ENCODE data around the gene SLC19A1.

SLC19A1 gene

GRCh38 chr21:45535341-45536081 is 6.7 kb downstream of the SLC19A1 start:
- Histone ChIP-seq H3K4me3 (ENCODE audit: low read depth in 1 of 2, low read length in 2 of 2) (no peak overlapping the region), H4K20me1 (ENCODE audit: insufficient read depth, low read length) (peaks cover 89% of the 10 kb centered on the region), H3K4me2 (ENCODE audit: insufficient read depth, low read length) (no peak overlapping the region), H3K27me3 (ENCODE audit: insufficient read depth, low read length, poor library complexity) (no peaks in the 10 kb centered on the region), H3K27ac (ENCODE audit: low read length) (no peak overlapping the region), H3K9me3 (ENCODE audit: insufficient read depth, low read length, severe bottlenecking) (no peaks in the 10 kb centered on the region), H3K79me2 (ENCODE audit: insufficient read depth, low read length) (peaks cover 79% of the 10 kb centered on the region), H3K36me3 (ENCODE audit: insufficient read depth, low read length) (peaks cover 88% of the 10 kb centered on the region), H3K9ac (ENCODE audit: low read depth, low read length) (no peak overlapping the region), H2AFZ (ENCODE audit: low read depth, low read length) (no peak overlapping the region), H3K4me1 (ENCODE audit: insufficient read depth, low read length) (peaks cover 25% of the 10 kb centered on the region)
- ATAC-seq (ENCODE audit: insufficient read depth, low read depth) (no peak), DNase-seq (no peak)
- TF ChIP-seq CTCF (IDR thresholded peaks at IDR 0.05; ENCODE audit: borderline replicate concordance, extremely low read depth, low read length, poor library complexity, severe bottlenecking) = no peak
- TF ChIP-seq EZH2 (IDR thresholded peaks at IDR 0.05; ENCODE audit: borderline replicate concordance, low read depth, low read length, severe bottlenecking) = no peak

- H3K4me2 ChIP-seq (ENCODE audit: insufficient read depth, low read length) = no peak overlapping the region
- peaks cover 17% of the 10 kb centered on the region for H3K4me1 ChIP-seq (ENCODE audit: insufficient read depth, low read length)
- H3K36me3 ChIP-seq (ENCODE audit: insufficient read depth, low read length) = peaks cover 88% of the 10 kb centered on the region
- H4K20me1 ChIP-seq (ENCODE audit: insufficient read depth, low read length) = peaks cover 83% of the 10 kb centered on the region
- no peak overlapping the region for H3K4me3 ChIP-seq (ENCODE audit: low read depth in 1 of 2, low read length in 2 of 2)
- H2AFZ ChIP-seq (ENCODE audit: low read depth, low read length) = no peak overlapping the region
- ATAC-seq (ENCODE audit: insufficient read depth, low read depth) (no peak), DNase-seq (no peak)
- H3K79me2 ChIP-seq (ENCODE audit: insufficient read depth, low read length) = peaks cover 71% of the 10 kb centered on the region
- TF ChIP-seq EZH2 (IDR thresholded peaks at IDR 0.05; ENCODE audit: borderline replicate concordance, low read depth, low read length, severe bottlenecking) (no peak), CTCF (IDR thresholded peaks at IDR 0.05; ENCODE audit: borderline replicate concordance, extremely low read depth, low read length, poor library complexity, severe bottlenecking) (no peak)
- H3K9ac ChIP-seq (ENCODE audit: low read depth, low read length) = no peak overlapping the region
- no peaks in the 10 kb centered on the region for H3K9me3 ChIP-seq (ENCODE audit: insufficient read depth, low read length, severe bottlenecking)
- no peak overlapping the region for H3K27ac ChIP-seq (ENCODE audit: low read length)
- no peaks in the 10 kb centered on the region for H3K27me3 ChIP-seq (ENCODE audit: insufficient read depth, low read length, poor library complexity)
Observed at GRCh38 chr21:45534636-45535331, 7.5 kb downstream of the SLC19A1 start.

GRCh38 chr21:45533846-45534635 is 8.2 kb downstream of the SLC19A1 start:
- Histone ChIP-seq H3K27me3 (ENCODE audit: insufficient read depth, low read length, poor library complexity) (no peaks in the 10 kb centered on the region), H3K4me2 (ENCODE audit: insufficient read depth, low read length) (no peak overlapping the region), H3K9ac (ENCODE audit: low read depth, low read length) (no peak overlapping the region), H3K79me2 (ENCODE audit: insufficient read depth, low read length) (peaks cover 64% of the 10 kb centered on the region), H3K4me3 (ENCODE audit: low read depth in 1 of 2, low read length in 2 of 2) (no peak overlapping the region), H4K20me1 (ENCODE audit: insufficient read depth, low read length) (peaks cover 82% of the 10 kb centered on the region), H3K27ac (ENCODE audit: low read length) (no peak overlapping the region), H3K4me1 (ENCODE audit: insufficient read depth, low read length) (peaks cover 10% of the 10 kb centered on the region), H3K9me3 (ENCODE audit: insufficient read depth, low read length, severe bottlenecking) (no peaks in the 10 kb centered on the region), H3K36me3 (ENCODE audit: insufficient read depth, low read length) (peaks cover 88% of the 10 kb centered on the region), H2AFZ (ENCODE audit: low read depth, low read length) (no peak overlapping the region)
- ATAC-seq (ENCODE audit: insufficient read depth, low read depth) (no peak), DNase-seq (no peak)
- TF ChIP-seq EZH2 (IDR thresholded peaks at IDR 0.05; ENCODE audit: borderline replicate concordance, low read depth, low read length, severe bottlenecking) (no peak), CTCF (IDR thresholded peaks at IDR 0.05; ENCODE audit: borderline replicate concordance, extremely low read depth, low read length, poor library complexity, severe bottlenecking) (no peak)
